ENCODE data around the gene DHPS.

- TF ChIP-seq, protein P1, sequence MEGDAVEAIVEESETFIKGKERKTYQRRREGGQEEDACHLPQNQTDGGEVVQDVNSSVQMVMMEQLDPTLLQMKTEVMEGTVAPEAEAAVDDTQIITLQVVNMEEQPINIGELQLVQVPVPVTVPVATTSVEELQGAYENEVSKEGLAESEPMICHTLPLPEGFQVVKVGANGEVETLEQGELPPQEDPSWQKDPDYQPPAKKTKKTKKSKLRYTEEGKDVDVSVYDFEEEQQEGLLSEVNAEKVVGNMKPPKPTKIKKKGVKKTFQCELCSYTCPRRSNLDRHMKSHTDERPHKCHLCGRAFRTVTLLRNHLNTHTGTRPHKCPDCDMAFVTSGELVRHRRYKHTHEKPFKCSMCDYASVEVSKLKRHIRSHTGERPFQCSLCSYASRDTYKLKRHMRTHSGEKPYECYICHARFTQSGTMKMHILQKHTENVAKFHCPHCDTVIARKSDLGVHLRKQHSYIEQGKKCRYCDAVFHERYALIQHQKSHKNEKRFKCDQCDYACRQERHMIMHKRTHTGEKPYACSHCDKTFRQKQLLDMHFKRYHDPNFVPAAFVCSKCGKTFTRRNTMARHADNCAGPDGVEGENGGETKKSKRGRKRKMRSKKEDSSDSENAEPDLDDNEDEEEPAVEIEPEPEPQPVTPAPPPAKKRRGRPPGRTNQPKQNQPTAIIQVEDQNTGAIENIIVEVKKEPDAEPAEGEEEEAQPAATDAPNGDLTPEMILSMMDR (IDR thresholded peaks at IDR 0.05; ENCODE audit: insufficient read depth, low read length), result no peak
- TF ChIP-seq SPI1 (IDR thresholded peaks at IDR 0.05; ENCODE audit: borderline replicate concordance, low read depth) (no peak), POLR2AphosphoS5 (IDR thresholded peaks at IDR 0.05; ENCODE audit: low read depth) (no peak), REST (IDR thresholded peaks at IDR 0.05; ENCODE audit: insufficient replicate concordance, low read depth) (no peak)
These were observed 40.2 kb downstream of the DHPS start for GRCh38 chr19:12641456-12641855.
